ENCODE data around the gene FRYL. TPM values are rescaled to one million over a fixed set of nuclear protein-coding genes. Genes with fewer than 3 reads are reported as not detected.
"Not testable (repeated sequence)": the region's sequence is repeated elsewhere in the genome, so short reads cannot be mapped to it uniquely, and the experiment has no call there.

FRYL gene
- total RNA-seq, 1 donor from 2014 or later: 22.9 TPM

- no peak for ATAC-seq
- no peak for DNase-seq (ENCODE audit: low spot score)
Observed at GRCh38 chr4:48462363-48462762, 317.7 kb downstream of the FRYL start.

- no peak for DNase-seq (ENCODE audit: low spot score)
- no peak for ATAC-seq
Observed at GRCh38 chr4:48461000-48461399, 319.1 kb downstream of the FRYL start.

GRCh38 chr4:48454591-48454990, 325.5 kb downstream of the FRYL start:
- ATAC-seq: no peak
- DNase-seq (ENCODE audit: low spot score): no peak

- DNase-seq (ENCODE audit: low spot score); ATAC-seq: not testable (repeated sequence)
Observed at GRCh38 chr4:48451656-48452055, 328.4 kb downstream of the FRYL start.

GRCh38 chr4:48450740-48451139, 329.3 kb downstream of the FRYL start:
- ATAC-seq (no peak), DNase-seq (ENCODE audit: low spot score) (no peak)

GRCh38 chr4:48449151-48449550, 330.9 kb downstream of the FRYL start:
- ATAC-seq: no peak
- DNase-seq (ENCODE audit: low spot score): no peak

Other genes starting within 250 kb of the FRYL start
- gene OCIAD1, start 50.8 kb upstream of the FRYL start, total RNA-seq: 86.8 TPM
- 58.0 TPM for gene OCIAD2, start 126.5 kb upstream of the FRYL start, total RNA-seq
- not detected for gene CWH43, start 206.0 kb upstream of the FRYL start, total RNA-seq

Measured in left lobe of liver (tissue), 2 donors.